NCI-H748 (cell line): ENCODE measurements around the gene PEX14.

ENCODE experiments used
- DNase-seq: peaks from one replicate; lab custom pipeline; 2025; ENCODE audit not compliant: unreplicated experiment; lab: John Stamatoyannopoulos, UW

Gene PEX14

DNA sequence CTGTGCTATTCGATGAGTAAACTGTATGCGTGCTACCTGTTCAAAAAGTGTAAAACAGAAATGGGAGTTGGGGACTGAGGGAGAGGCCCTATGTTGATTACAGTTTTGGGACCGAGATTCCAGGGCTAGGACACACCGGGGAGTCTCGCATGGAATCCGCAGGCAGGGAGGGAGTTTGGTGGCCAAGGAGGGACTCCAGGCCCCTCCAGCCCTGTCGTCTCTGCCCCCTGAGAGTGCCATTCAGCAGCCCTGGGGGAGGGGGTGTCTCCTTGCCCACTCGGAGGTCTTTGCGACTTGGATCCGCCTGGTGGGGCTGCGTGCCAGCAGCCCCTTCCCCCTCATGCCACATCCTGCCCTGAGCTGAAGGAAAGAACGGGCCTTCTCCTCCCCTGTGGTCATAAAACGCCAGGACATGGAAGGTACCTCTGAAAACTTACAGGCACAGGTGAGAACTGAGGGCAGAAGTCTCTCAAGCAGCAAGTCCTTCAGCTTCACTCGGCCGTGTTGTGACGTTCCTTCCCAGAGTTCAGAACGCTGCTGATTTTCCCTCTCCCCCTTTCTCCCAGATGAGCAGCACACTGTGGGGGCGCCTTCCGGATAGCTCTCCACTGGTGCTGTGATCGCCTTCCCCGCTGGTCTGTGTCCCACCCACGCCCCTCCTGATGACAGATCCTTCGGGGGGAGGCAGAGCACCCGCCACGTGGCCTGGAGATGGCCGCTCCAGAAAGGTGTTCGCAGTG lies 141.4 kb downstream of the PEX14 start:
- DNase-seq, result no peak

DNA sequence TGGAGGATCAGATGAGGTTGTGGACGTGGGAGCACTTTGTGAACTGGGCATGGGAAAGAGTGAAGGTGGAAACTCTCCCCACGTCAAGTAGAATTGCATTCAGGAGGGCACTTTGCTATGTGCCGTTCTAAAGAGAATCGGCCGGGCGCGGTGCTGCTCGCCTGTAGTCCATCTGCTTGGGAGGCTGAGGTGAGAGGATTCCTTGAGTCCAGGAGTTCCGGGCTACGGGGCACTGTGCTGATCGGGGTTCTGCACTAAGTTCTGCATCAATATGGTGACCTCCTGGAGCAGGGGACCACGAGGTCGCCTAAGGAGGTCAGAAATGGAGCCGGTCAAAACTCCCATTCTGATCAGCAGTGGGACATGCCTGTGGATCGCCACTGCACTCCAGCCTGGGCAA lies 141.9 kb downstream of the PEX14 start:
- DNase-seq, result no peak

- DNase-seq, result no peak
Observed at GRCh38 chr1:10617318-10617717, 142.6 kb downstream of the PEX14 start.

GRCh38 chr1:10617931-10618885 lies 143.5 kb downstream of the PEX14 start:
- no peak for DNase-seq

- no peak for DNase-seq
Observed at GRCh38 chr1:10620776-10621175, 146.0 kb downstream of the PEX14 start.

DNA sequence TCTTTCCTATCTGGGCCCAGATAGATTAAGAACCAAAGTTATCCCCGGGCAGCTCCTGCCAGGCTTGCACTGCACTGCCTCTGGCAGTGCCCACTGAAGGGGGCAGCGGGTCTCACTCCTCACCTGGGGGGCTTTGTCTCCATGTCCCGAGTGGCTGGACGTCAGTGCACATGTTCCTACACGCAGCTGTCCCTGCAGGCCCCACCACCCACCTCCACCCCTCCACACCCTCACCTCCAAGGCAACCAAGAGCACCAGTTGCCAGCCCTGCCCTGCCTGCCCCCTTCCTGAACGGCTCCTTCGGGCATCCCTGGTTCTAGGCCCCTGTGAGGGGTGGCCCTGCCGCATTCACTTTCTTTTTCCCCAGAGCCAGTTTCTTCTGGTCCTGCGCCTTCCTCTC lies 147.2 kb downstream of the PEX14 start:
- no peak for DNase-seq

DNA sequence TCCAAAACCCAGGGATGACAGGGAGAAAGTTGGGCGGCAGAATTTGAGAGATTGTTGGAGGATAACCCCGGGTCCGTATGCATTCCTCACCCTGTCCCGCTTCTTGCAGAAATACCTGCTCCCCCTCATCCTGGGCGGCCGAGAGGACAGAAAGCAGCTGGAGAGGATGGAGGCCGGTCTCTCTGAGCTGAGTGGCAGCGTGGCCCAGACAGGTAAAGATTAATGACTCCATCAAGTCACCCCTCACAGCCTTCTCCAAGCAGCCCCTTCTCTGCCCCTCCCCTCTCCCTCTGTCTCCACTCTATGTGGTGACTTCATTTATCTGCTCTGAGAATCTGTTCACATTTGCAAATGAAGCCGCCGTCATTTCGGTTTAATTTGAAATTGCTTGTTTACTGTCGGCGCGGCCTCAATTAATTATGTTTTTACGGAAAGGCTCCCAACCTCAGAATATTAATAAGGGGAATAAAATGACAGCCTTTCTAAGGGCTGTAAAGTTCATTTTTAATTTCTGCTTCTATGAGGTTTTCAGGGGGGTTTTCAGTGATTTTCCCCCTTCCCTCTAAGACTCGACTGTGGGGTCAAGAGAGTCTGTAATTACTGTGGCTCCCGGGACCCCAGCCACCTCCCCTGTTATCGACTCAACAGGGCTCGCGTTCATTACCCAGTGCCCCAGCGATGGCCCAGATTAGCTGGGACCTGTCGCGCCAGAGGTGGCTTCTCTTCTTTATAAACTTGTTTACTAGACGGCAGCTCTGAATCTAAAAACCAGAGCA lies 148.3 kb downstream of the PEX14 start:
- DNase-seq, result no peak

DNA sequence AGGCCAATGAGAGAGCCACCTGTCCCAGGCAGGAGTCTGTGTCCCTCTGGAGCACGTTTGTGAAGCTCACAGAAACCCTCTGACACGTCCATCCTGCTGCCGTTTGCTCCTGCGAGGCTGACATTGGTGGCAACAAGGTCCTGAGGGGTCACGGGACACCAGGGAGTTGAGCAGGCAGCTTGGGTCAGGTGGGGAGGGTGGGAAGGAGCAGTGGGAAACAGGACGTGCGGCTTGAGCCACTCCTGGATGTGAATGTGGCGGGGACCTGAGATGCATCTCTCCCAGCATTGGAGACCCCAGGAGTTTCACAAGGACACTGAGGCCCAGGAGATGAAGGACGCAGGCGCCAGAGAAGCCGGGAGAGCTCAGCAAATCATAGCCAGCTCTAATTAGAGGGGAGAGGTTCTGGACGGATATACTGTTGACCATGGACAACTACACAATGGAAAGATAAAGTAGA lies 149.0 kb downstream of the PEX14 start:
- DNase-seq, result no peak

- DNase-seq, result no peak
Observed at GRCh38 chr1:10624256-10625050, 149.7 kb downstream of the PEX14 start.

GRCh38 chr1:10625076-10625475 lies 150.3 kb downstream of the PEX14 start:
- DNase-seq, result no peak

DNA sequence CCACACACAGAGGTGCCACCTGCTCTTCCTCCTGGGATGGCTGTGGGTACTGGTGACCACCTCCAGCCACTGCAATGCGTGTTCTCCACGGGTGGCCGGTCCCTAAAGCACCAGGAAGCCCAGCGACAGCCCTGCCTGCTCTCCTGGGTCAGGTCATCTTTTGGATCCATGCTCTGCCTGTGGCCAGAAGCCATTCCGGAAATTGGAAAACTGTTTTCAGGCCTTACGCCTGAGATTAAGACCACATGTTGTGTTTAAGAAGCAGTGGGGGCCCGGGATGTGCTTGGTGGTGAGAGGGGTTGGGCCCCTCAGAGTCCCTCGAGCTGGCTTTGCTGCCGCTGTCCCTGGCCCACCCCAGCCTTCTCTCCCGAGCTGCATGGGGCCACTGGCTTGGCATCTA lies 150.8 kb downstream of the PEX14 start:
- DNase-seq, result no peak

DNA sequence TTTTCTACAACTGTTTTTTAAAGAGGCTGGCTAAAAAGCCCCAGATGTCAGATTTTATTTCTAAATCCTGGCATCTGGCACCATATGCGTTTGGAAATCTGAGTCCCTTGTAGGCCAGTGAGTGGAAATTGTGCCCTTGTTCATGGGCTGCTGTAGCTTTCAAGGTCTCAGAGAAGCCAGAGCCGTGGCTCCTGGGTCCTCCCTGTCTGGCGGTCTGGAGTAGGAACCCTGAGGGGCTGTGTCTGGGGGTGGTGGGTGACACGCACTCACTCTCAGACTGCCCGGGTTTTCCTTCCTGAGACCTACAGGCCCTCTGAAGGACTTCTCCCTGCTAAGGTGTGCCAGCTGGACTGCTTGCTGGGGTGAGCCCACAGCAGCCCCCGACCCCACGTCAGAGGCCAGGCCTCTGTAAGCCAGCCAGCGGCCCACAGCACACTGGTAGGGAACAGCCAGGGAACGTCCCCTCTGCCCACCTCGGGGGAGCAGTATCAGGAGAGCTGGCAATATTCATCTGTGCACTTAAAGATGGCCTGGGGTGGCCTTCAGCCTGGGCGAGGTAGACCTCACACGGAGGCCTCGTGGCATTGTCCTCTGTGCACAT lies 151.5 kb downstream of the PEX14 start:
- no peak for DNase-seq

DNA sequence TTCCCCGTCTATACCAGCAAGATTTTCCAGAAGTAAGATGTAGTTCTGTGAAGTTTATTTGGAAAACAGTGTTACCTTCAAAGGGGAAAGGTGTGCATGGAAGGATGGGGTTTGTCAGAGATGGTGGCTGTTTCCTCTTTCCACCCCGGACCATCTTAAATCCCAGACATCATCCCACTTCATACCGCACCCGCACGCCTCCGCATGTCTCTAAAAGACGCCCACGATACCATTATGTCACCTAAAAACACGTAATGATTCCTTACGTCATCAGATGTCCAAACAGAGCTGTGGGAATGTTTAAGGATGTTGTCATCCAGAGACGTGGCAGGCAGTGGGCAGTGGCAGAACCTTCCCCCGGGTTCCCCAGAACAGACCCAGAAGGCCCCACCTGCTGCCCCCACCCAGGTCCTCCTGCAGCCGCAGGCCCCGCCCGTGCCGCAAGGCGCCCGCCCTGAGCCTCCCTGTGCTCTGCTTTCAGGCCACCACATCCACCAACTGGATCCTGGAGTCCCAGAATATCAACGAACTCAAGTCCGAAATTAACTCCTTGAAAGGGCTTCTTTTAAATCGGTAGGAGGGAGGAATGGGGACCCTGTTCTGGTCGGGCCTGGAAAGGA lies 152.2 kb downstream of the PEX14 start:
- DNase-seq, result no peak

DNA sequence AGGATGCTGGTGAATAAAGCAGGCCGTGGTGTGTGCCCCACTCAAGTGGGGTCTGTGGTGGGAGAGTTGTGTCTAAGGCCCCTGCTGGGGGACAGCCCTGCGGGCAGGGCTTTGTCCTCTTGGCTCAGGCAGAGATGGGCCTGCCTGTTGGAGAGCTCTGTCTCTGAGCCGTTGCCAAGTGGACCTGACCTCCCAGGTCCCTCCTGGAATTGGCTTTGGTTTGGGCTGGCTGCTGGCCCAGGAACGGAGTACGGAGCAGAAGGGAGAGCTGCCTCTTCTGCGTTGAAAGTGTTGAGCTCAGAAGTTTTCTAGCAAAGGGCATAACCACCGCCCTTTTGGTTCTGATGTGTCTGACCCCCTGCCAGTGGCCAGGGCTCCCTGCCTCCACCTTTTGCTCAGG lies 153.9 kb downstream of the PEX14 start:
- DNase-seq, result no peak

DNA sequence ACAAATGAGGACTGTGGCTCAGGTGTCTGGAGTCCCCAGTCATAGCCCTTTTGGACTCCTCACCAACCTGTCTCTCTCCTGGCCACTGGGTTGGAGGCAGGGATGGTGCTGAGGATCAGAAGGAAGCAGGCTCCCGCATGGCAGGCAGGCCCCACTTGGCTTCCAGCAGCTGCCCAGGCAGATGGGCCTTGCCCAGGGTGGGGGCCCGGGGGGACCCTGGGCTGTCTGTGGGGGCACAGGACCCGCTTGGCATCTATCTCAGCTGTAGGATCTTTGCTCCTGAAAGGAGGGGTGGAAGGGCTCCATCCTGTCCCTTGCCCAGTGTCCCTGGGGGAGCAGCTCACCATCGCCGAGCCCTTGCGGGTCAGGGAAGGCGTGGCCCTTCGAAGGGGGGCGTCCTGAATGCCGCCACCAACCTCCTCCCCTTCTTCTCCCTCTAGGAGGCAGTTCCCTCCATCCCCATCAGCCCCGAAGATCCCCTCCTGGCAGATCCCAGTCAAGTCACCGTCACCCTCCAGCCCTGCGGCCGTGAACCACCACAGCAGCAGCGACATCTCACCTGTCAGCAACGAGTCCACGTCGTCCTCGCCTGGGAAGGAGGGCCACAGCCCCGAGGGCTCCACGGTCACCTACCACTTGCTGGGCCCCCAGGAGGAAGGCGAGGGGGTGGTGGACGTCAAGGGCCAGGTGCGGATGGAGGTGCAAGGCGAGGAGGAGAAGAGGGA lies 154.5 kb downstream of the PEX14 start:
- DNase-seq, result no peak

DNA sequence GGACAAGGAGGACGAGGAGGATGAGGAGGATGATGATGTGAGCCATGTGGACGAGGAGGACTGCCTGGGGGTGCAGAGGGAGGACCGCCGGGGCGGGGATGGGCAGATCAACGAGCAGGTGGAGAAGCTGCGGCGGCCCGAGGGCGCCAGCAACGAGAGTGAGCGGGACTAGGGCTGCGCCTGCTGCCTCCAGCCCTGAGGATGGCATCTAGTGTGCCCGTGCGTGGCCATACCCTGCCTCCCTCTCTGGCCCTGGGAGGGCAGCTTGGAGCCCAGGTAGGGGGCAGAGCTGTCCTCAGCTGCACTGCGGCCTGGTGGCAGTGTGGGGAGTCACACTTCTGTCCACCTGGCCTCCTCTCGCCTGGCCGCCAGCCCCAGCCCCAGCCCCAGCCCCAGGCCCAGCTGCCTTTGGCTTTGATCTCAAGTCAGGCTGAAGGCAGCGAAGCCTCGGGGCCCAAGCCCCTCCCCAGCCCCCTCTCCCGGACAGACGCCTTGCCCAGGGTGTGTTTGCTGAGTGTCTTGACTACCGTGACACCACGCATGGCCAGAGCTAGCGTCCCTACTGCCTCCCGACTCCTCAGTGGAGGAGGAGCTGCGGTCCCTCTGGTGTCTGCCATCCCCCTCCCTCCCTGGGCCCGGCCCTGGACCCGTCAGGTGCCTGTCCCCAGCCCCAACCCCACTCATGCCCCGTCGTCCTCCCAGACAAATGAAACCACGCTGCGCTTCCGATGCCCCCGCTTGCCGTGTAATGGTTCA lies 155.2 kb downstream of the PEX14 start:
- DNase-seq, result no peak

DNA sequence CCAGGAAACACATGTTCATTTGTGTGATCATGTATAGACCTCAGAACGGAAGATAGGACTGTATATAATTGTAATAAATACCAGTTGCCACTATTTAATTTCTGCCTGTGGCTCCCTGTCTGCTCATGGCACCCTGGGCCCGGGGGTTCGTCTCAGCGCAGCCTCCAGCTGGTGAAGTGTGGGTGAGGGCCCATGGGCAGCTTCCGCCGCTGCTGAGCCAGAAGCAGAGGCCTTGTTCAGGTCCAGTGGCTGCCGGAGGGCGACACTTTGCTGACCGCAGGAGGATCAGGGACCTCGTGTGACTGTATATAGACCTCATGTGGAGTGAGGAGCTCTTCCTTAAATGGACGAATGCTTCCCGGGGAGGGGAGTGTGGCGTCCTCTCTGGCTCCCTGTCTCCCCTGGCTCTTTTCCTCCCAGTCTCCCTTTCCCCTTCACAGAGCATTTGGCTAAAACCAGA lies 155.9 kb downstream of the PEX14 start:
- DNase-seq, result no peak

GRCh38 chr1:10631121-10631810 lies 156.5 kb downstream of the PEX14 start:
- no peak for DNase-seq
